Neural cell (in vitro differentiated cells): ENCODE data around the gene FBN1. TPM values are rescaled to one million over a fixed set of nuclear protein-coding genes. Genes with fewer than 3 reads are reported as not detected.

Experiments
- H2AFZ ChIP-seq: fragments of 200-600, 300-800 bp; sonication (generic), shearing (Covaris generic); 2 replicates; pipeline ENCODE4 v1.6.0; 2014; ENCODE audit warnings: low read depth, mild to moderate bottlenecking, antibody characterized with exemption, low read length, moderate library complexity
- H3F3A ChIP-seq: fragments of 200-600 bp; shearing (Covaris generic); 2 replicates; pipeline ENCODE4 v1.6.1; 2016; ENCODE audit warnings: mild to moderate bottlenecking, moderate library complexity, mixed read lengths, antibody characterized with exemption, low read length; ENCODE audit not compliant: insufficient read depth, poor library complexity, severe bottlenecking
- H3K27ac ChIP-seq: fragments of 200-600, 300-800 bp; sonication (generic), shearing (Covaris generic); 2 replicates; pipeline ENCODE4 v1.5.1; 2014; ENCODE audit warnings: mild to moderate bottlenecking, low read length, moderate library complexity
- H3K27me3 ChIP-seq: fragments of 300-800, 200-600 bp; sonication (generic), shearing (Covaris generic); 2 replicates; pipeline ENCODE4 v1.6.0; 2014; ENCODE audit warnings: mild to moderate bottlenecking, low read depth, low read length, moderate library complexity; ENCODE audit not compliant: insufficient read depth
- H3K36me3 ChIP-seq: fragments of 300-800, 200-600 bp; sonication (generic), shearing (Covaris generic); 2 replicates; pipeline ENCODE4 v1.5.1; 2014; ENCODE audit warnings: mild to moderate bottlenecking, antibody characterized with exemption, low read length, moderate library complexity; ENCODE audit not compliant: insufficient read depth
- H3K4me2 ChIP-seq: fragments of 300-800, 200-600 bp; sonication (generic), shearing (Covaris generic); 2 replicates; pipeline ENCODE4 v1.6.0; 2014; ENCODE audit warnings: mild to moderate bottlenecking, low read length
- H3K4me3 ChIP-seq: fragments of 300-800, 200-600 bp; sonication (generic), shearing (Covaris generic); 2 replicates; pipeline ENCODE4 v1.5.1; 2014; ENCODE audit warnings: mild to moderate bottlenecking, low read length, moderate library complexity
- H3K79me2 ChIP-seq: fragments of 200-600 bp; shearing (Covaris generic); replicated peaks from 2 replicates; pipeline ENCODE4 v1.6.0; 2014; ENCODE audit warnings: mild to moderate bottlenecking, low read length, moderate library complexity; ENCODE audit not compliant: insufficient read depth
- H3K9ac ChIP-seq: fragments of 300-800, 200-600 bp; sonication (generic), shearing (Covaris generic); 2 replicates; pipeline ENCODE4 v1.6.1; 2016; ENCODE audit warnings: mild to moderate bottlenecking, low read length, mixed read lengths
- H3K9me2 ChIP-seq: fragments of 200-600 bp; shearing (Covaris generic); 2 replicates; pipeline ENCODE4 v1.6.1; 2016; ENCODE audit warnings: mild to moderate bottlenecking, low read length, mixed read lengths; ENCODE audit not compliant: insufficient read depth
- H3K9me3 ChIP-seq: fragments of 200-600, 300-800 bp; sonication (generic), shearing (Covaris generic); 2 replicates; pipeline ENCODE4 v1.6.1; 2016; ENCODE audit warnings: mild to moderate bottlenecking, mixed run types, low read length, moderate library complexity, mixed read lengths
- H4K20me1 ChIP-seq: fragments of 200-600 bp; shearing (Covaris generic); 2 replicates; pipeline ENCODE4 v1.6.1; 2016; ENCODE audit warnings: mild to moderate bottlenecking, mixed run types; ENCODE audit not compliant: insufficient read depth
- CTCF ChIP-seq: fragments of 450-650 bp; IDR thresholded peaks from 2 replicates; pipeline ENCODE4 v1.5.1; 2014; ENCODE audit warnings: antibody characterized with exemption, mild to moderate bottlenecking, moderate library complexity; ENCODE audit not compliant: poor library complexity, severe bottlenecking
- EP300 ChIP-seq: fragments of 450-650 bp; conservative IDR thresholded peaks from 2 replicates; pipeline ENCODE4 v1.6.1; 2014; ENCODE audit warnings: antibody characterized with exemption, mild to moderate bottlenecking, moderate library complexity; ENCODE audit not compliant: poor library complexity, severe bottlenecking
- EZH2 ChIP-seq: fragments of 200-600, 300-800 bp; shearing (Covaris generic), sonication (generic); IDR thresholded peaks from 2 replicates; pipeline ENCODE4 v1.6.1; 2014; ENCODE audit warnings: antibody characterized with exemption, low read length, borderline replicate concordance, mild to moderate bottlenecking; ENCODE audit not compliant: insufficient read depth, poor library complexity, severe bottlenecking
- MXI1 ChIP-seq: fragments of 450-650 bp; conservative IDR thresholded peaks from 2 replicates; pipeline ENCODE4 v1.6.1; 2014; ENCODE audit warnings: antibody characterized with exemption, mild to moderate bottlenecking; ENCODE audit not compliant: poor library complexity, severe bottlenecking
- POLR2AphosphoS5 ChIP-seq: IDR thresholded peaks from 2 replicates; pipeline ENCODE4 v1.6.1; 2012
- RAD21 ChIP-seq: fragments of 450-650 bp; conservative IDR thresholded peaks from 2 replicates; pipeline ENCODE4 v1.6.1; 2014; ENCODE audit warnings: antibody characterized with exemption, mild to moderate bottlenecking, moderate library complexity
- REST ChIP-seq: IDR thresholded peaks from 2 replicates; pipeline ENCODE4 v1.6.1; 2012; ENCODE audit warnings: borderline replicate concordance
- SMC3 ChIP-seq: fragments of 450-650 bp; conservative IDR thresholded peaks from 2 replicates; pipeline ENCODE4 v1.6.1; 2014; ENCODE audit warnings: antibody characterized with exemption, mild to moderate bottlenecking, moderate library complexity; ENCODE audit not compliant: poor library complexity
- TAF1 ChIP-seq: IDR thresholded peaks from 2 replicates; pipeline ENCODE4 v1.6.1; 2012; ENCODE audit warnings: low read depth
- polyA plus RNA-seq: library from polyadenylated mRNA; depleted of rRNA; stranded (reverse); fragments of >200 nt; gene quantifications from 2 replicates; pipeline ENCODE4 v1.2.3, GENCODE V29; 2014

The FBN1 gene
- polyA plus RNA-seq, 1 donor from 2014 or later = 22.0 TPM

- Histone ChIP-seq H4K20me1 (no peaks in the 10 kb centered on the region), H3K9ac (no peak overlapping the region), H3F3A (no peaks in the 10 kb centered on the region), H3K4me2 (no peak overlapping the region), H3K36me3 (peaks cover 5% of the 10 kb centered on the region), H3K79me2 (no peaks in the 10 kb centered on the region), H3K9me3 (no peaks in the 10 kb centered on the region), H3K27me3 (no peaks in the 10 kb centered on the region), H3K9me2 (no peaks in the 10 kb centered on the region), H2AFZ (no peak overlapping the region), H3K4me3 (no peak overlapping the region), H3K27ac (no peak overlapping the region)
- TF ChIP-seq TAF1 (no peak), REST (no peak), MXI1 (no peak), SMC3 (no peak)
These were observed 218.6 kb downstream of the FBN1 start for GRCh38 chr15:48426941-48427340.

- Histone ChIP-seq H4K20me1 (no peaks in the 10 kb centered on the region), H3K36me3 (peaks cover 5% of the 10 kb centered on the region), H3K27me3 (no peaks in the 10 kb centered on the region), H3K9ac (no peak overlapping the region), H3K4me3 (no peak overlapping the region), H3K9me2 (no peaks in the 10 kb centered on the region), H3F3A (no peaks in the 10 kb centered on the region), H3K27ac (no peak overlapping the region), H3K9me3 (no peaks in the 10 kb centered on the region), H2AFZ (no peak overlapping the region), H3K4me2 (no peak overlapping the region), H3K79me2 (no peaks in the 10 kb centered on the region)
- no peak for TF ChIP-seq RAD21
- no peak for TF ChIP-seq POLR2AphosphoS5
- TF ChIP-seq MXI1 = no peak
- TF ChIP-seq EZH2 = no peak
- TF ChIP-seq EP300 = no peak
- TF ChIP-seq SMC3 = no peak
- TF ChIP-seq REST = no peak
- no peak for TF ChIP-seq TAF1
- no peak for TF ChIP-seq CTCF
These were observed 219.5 kb downstream of the FBN1 start for GRCh38 chr15:48426044-48426443.
